Measurements from ENCODE around the gene EEA1.

EEA1 gene

GRCh38 chr12:92860521-92860920 is 68.6 kb downstream of the EEA1 start:
- Histone ChIP-seq H3K79me2 (ENCODE audit: insufficient read depth, low read length) (no peaks in the 10 kb centered on the region; the same call in 1 of the 2 replicates), H3K27ac (ENCODE audit: low read depth, low read length, poor library complexity, severe bottlenecking) (no peak overlapping the region), H3K9me3 (ENCODE audit: low read length) (0 out of 2 replicates have a peak, but pooled peaks cover 3% of the 10 kb centered on the region), H3K9ac (ENCODE audit: low read length) (no peak overlapping the region), H3K27me3 (ENCODE audit: insufficient read depth, low read length) (no peaks in the 10 kb centered on the region), H3K4me3 (ENCODE audit: low read depth, low read length, poor library complexity, severe bottlenecking) (no peak overlapping the region), H3K36me3 (ENCODE audit: insufficient read depth, low read length) (peaks cover 54% of the 10 kb centered on the region), H3K4me1 (ENCODE audit: insufficient read depth, low read length, severe bottlenecking) (no peaks in the 10 kb centered on the region), H4K20me1 (ENCODE audit: insufficient read depth, low read length) (no peaks in the 10 kb centered on the region), H2AFZ (ENCODE audit: low read length) (no peak overlapping the region), H3F3A (ENCODE audit: insufficient read depth, low read length) (no peaks in the 10 kb centered on the region), H3K4me2 (ENCODE audit: low read length) (no peak overlapping the region), H3K9me2 (ENCODE audit: low read depth, low read length) (no peaks in the 10 kb centered on the region)
- TF ChIP-seq CTCF (IDR thresholded peaks at IDR 0.05; ENCODE audit: low read length) = no peak

GRCh38 chr12:92859650-92860386 is 69.3 kb downstream of the EEA1 start:
- no peak overlapping the region for H3K27ac ChIP-seq (ENCODE audit: low read depth, low read length, poor library complexity, severe bottlenecking)

GRCh38 chr12:92857818-92858217 is 71.3 kb downstream of the EEA1 start:
- H3K4me3 ChIP-seq (ENCODE audit: low read depth, low read length, poor library complexity, severe bottlenecking) = no peak overlapping the region
- no peaks in the 10 kb centered on the region for H4K20me1 ChIP-seq (ENCODE audit: insufficient read depth, low read length)
- TF ChIP-seq CTCF (IDR thresholded peaks at IDR 0.05; ENCODE audit: low read length) = no peak
- no peak overlapping the region for H2AFZ ChIP-seq (ENCODE audit: low read length)
- 0 out of 2 replicates have a peak, but pooled peaks cover 3% of the 10 kb centered on the region for H3K9me3 ChIP-seq (ENCODE audit: low read length)
- no peaks in the 10 kb centered on the region for H3F3A ChIP-seq (ENCODE audit: insufficient read depth, low read length)
- H3K9ac ChIP-seq (ENCODE audit: low read length) = no peak overlapping the region
- no peaks in the 10 kb centered on the region for H3K79me2 ChIP-seq (ENCODE audit: insufficient read depth, low read length)
- H3K9me2 ChIP-seq (ENCODE audit: low read depth, low read length) = no peaks in the 10 kb centered on the region
- no peak overlapping the region for H3K4me2 ChIP-seq (ENCODE audit: low read length)
- no peak overlapping the region for H3K27ac ChIP-seq (ENCODE audit: low read depth, low read length, poor library complexity, severe bottlenecking)
- no peaks in the 10 kb centered on the region for H3K27me3 ChIP-seq (ENCODE audit: insufficient read depth, low read length)
- no peaks in the 10 kb centered on the region for H3K4me1 ChIP-seq (ENCODE audit: insufficient read depth, low read length, severe bottlenecking)
- H3K36me3 ChIP-seq (ENCODE audit: insufficient read depth, low read length) = peaks cover 41% of the 10 kb centered on the region

More at GRCh38 chr12:92859650-92860386, 69.3 kb downstream of the EEA1 start:
- Histone ChIP-seq H3K9me3 (ENCODE audit: low read length) (0 out of 2 replicates have a peak, but pooled peaks cover 3% of the 10 kb centered on the region), H3K4me1 (ENCODE audit: insufficient read depth, low read length, severe bottlenecking) (no peaks in the 10 kb centered on the region), H3K27me3 (ENCODE audit: insufficient read depth, low read length) (no peaks in the 10 kb centered on the region), H4K20me1 (ENCODE audit: insufficient read depth, low read length) (no peaks in the 10 kb centered on the region), H3F3A (ENCODE audit: insufficient read depth, low read length) (no peaks in the 10 kb centered on the region), H3K36me3 (ENCODE audit: insufficient read depth, low read length) (peaks cover 54% of the 10 kb centered on the region), H3K79me2 (ENCODE audit: insufficient read depth, low read length) (no peaks in the 10 kb centered on the region; the same call in 1 of the 2 replicates), H3K9me2 (ENCODE audit: low read depth, low read length) (no peaks in the 10 kb centered on the region), H2AFZ (ENCODE audit: low read length) (no peak overlapping the region), H3K4me2 (ENCODE audit: low read length) (no peak overlapping the region), H3K9ac (ENCODE audit: low read length) (no peak overlapping the region), H3K4me3 (ENCODE audit: low read depth, low read length, poor library complexity, severe bottlenecking) (no peak overlapping the region)
- no peak for TF ChIP-seq EZH2 (IDR thresholded peaks at IDR 0.05; ENCODE audit: borderline replicate concordance, low read length)
- TF ChIP-seq CTCF (IDR thresholded peaks at IDR 0.05; ENCODE audit: low read length) = no peak
